Medulla oblongata (tissue), 1 donor: ENCODE results near the gene NECTIN2.

Source experiments
- DNase-seq: peaks from one replicate; pipeline ENCODE4 v3.0.0-alpha.2; 2015; ENCODE audit errors: extremely low spot score

The NECTIN2 gene

DNA sequence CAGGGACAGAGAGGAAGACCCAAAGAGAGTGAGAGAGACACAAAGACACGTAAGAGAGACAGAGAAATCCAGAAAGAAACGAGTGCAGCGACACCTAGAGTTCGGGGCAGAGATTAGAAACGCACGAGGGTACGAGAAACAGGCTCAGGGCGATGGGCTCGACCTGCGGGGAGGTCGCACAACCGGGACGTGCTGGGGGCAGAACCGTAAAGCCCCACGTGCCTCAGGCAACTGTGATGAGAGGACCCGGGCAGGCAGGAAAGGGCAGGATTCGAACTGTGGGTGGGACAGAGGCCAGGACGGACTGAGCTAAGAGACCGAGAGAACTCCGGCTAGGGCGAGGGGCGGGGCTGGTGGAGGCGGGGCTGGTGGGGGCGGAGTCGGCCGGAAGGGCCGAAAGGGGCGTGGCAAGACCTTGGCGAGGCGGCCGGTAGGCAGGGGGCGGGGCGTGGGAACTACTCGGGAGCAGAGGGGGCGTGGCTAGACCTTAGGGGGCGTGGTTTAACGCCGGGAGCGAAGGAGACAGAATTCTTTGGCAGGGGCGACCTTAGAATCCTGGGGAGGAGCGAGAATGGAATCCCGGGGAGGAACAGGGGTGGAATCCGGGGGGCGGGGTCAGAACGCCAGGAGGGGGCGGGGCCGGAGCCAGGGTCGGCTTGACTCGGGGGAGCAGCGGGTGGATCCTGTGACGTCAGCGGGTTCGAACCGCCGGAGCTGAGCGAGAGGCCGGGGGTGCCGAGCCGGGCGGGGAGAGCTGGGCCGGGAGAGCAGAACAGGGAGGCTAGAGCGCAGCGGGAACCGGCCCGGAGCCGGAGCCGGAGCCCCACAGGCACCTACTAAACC is at the start of gene NECTIN2:
TSS of gene NECTIN2 (plus strand) at position 686 of the 843 bp plus-strand sequence. CDS start 229 bp downstream, outside the sequence.
- peak; percentile 91 for DNase-seq

DNA sequence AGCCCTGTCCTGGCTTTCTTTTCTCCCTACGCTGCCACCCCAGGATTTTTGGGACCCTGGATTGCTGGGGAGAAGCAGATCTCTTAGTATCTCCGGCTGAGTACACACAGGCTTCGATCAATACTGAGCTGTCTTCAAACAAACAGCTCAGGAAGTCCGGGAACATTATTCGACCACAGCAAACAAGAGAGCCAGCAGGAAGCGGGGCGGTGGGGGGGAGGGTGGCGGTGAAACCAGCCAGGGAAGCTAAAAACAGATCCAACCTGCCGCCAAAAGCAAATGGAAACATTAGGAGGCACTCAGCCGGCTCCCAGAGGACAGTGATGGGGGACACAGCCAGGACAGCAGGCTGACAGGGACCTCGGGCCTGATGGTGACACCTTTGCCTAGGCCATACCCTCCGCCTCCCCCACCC is 49.4 kb upstream of the NECTIN2 start:
- DNase-seq: no peak

DNA sequence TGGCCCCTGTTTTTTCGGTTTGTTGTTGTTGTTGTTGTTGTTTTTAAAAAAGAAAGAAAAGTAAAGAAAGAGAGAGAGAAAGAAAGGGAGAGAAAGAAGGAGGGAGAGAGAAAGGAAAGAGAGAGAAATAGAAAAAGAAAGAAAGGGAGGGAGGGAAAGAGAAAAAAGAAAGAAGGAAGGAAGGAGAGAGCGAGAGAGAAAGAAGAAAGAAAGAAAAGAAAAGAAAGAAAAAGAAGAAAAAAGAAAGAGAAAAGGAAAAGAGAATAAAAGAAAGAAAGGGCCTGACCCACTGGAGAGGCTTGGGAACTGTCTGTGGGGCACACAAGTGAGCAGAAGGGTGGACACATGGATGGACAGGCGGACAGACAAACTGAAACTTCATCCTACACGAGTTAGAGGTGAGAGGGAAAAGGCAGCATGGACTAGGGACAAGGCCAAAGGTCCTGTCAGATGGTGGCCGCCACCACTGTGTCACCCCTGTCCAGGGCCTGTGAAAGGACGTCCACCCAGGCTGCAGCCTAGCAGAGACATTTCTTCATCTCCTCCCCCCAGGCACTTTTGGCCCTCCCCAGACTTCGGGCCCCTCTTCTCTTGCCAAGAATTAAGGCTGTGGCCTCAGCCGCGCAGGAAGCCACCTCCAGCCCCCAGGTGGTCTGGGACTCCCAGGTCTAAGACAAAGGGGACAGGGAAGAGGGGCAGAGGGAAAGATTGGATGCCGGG is 46.3 kb upstream of the NECTIN2 start:
- DNase-seq: no peak

DNA sequence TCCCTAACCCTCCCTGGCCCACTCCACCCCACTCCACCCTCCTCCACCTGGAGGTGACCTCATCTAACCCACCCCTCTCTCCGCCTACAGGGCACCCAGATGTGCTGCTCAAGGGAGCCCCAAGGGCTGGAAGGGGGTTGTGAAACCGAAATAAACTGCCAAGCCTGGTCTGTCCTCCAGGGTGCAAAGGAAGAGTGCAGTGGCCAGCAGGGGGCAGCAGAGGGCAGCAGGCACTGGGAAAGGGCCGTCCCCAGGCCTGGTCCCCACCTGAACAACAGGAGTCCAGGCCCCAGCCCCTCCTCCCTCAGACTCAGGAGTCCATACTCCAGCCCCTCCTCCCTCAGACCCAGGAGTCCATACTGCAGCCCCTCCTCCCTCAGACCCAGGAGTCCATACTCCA is 45.6 kb upstream of the NECTIN2 start:
- DNase-seq: peak; percentile 64

DNA sequence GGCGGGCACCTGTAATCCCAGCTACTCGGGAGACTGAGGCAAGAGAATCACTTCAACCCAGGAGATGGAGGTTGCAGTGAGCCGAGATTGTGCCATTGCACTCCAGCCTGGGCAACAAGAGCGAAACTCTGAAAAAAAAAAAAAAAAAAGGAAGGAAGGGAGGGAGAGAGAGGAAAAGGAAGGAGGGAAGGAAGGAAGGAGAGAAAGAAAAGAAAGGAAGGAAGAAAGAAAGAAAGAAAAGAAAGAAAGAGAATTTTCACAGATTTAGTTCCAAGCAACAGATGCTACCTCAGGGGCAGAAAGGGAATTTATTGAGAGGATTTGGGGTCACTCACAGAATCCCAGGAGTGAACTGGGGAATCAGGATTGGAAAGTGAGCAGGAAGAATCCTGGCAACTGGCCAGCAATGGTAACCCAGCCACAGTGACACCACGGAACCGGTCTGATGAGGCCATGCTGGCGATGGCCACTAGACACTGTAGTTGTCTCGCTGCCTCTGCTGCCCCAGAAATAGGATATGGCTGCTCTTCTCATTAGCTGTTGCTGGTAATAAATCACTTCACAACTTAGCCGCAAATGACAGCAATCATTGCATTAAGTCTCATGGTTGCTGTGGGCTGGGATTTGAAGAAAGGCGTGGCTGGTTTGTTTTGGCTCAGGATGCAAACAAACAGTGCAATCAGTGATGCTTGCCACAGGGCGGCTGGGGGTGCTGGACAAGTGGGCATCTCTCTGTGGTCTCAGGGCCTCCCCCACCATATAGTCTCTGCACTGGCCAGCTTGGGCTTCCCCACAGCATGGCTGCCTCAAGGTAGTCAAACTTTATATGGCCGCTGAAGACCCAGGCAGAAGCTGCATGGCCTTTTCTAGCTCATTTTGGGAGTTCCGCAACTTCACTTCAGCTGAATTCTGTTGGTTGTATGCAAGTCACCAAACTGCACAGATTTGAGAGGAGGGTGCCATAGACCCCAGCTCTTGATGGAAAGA is 42.4 kb upstream of the NECTIN2 start:
- DNase-seq: no peak

DNA sequence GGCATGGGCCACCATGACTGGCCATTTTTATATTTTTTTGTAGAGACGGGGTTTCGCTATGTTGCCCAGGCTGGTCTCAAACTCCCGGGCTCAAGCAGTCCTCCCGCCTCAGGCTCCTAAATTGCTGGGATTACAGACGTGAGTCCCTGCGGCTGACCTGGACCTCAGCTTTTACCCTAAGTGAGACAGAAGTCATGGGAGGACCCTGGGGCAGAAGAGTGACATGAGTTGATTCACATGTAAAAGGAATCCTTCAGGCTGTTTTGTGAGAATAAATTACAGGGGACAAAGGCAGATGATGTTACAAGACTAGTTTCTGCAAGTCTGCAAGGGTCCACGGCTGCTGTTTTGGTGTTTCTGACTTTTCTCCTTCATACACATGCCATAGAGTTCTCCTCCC is 39.8 kb upstream of the NECTIN2 start:
- DNase-seq: no peak

- no peak for DNase-seq
Measured at GRCh38 chr19:44807162-44807561, 38.9 kb upstream of the NECTIN2 start.

DNA sequence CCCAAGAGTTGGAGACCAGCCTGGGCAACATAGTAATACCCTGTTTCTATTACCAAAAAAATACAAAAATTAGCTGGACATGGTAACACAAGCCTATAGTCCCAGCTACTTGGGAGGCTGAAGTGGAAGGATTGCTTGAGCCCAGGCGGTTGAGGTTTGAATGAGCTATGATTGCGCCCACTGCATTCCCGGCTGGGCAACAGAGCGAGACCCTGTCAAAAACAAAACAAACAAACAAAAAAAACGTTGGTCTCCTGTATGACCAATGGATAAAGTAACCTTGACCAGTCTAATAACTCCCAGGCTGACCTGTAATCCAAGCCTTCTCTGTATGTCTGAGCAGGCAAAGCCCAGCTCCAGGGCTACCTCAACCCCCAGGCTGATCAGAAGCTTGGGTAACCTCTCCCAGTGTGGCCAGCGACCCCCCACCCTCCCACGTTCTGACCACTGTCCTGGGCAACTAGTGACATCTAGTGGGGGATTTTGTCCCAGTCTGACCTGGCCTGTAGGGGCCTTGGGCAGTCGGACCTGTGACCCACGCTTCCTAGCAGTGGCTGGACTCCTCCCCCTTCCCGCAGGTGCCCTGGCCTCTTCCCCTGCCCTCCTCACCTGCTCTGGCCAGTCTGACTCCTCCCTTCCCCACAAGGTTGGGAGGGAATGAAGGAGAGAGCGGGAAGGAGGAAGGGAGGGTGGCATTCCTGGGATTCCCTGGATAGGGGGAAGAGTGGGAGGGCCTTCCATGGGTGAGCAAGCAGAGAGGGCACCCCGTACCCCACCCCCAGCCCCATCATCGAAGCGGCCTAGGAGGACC is 38.2 kb upstream of the NECTIN2 start:
- peak; percentile 31 for DNase-seq

- DNase-seq: peak; percentile 55
Measured at GRCh38 chr19:44808463-44809371, 37.4 kb upstream of the NECTIN2 start, which contains the start of gene BCAM. BCAM (plus strand) TSS chr19:44809103; CDS start chr19:44809125, 22 bp downstream.

- no peak for DNase-seq
Measured at GRCh38 chr19:44809577-44810233, 36.4 kb upstream of the NECTIN2 start.

- DNase-seq: no peak
Measured at GRCh38 chr19:44810234-44811121, 35.6 kb upstream of the NECTIN2 start.

DNA sequence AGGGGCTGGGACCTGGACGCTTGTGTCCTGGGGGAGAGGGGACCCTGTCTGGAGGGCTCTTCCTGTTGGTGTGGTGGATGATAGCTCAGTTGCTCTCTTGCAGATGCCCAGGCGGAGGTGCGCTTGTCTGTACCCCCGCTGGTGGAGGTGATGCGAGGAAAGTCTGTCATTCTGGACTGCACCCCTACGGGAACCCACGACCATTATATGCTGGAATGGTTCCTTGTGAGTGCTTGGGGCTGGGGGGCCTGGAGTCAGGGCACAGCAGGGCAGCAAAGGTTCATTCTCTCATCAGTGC is 35.0 kb upstream of the NECTIN2 start:
- no peak for DNase-seq

DNA sequence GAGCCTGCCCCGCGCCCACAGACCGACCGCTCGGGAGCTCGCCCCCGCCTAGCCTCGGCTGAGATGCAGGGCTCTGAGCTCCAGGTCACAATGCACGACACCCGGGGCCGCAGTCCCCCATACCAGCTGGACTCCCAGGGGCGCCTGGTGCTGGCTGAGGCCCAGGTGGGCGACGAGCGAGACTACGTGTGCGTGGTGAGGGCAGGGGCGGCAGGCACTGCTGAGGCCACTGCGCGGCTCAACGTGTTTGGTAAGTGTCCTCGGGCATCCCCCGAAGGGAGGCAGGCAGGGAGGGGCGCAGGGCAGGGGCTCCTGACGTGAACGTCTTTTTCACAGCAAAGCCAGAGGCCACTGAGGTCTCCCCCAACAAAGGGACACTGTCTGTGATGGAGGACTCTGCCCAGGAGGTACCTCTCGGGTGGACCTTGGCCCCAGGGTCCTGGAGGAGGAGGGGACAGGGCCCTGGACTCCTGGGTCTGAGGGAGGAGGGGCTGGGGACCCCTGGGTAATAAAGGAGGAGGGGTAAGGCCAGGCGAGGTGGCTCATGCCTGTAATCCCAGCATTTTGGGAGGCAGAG is 33.9 kb upstream of the NECTIN2 start:
- no peak for DNase-seq

GRCh38 chr19:44813070-44813840 is 32.8 kb upstream of the NECTIN2 start:
- DNase-seq: no peak

DNA sequence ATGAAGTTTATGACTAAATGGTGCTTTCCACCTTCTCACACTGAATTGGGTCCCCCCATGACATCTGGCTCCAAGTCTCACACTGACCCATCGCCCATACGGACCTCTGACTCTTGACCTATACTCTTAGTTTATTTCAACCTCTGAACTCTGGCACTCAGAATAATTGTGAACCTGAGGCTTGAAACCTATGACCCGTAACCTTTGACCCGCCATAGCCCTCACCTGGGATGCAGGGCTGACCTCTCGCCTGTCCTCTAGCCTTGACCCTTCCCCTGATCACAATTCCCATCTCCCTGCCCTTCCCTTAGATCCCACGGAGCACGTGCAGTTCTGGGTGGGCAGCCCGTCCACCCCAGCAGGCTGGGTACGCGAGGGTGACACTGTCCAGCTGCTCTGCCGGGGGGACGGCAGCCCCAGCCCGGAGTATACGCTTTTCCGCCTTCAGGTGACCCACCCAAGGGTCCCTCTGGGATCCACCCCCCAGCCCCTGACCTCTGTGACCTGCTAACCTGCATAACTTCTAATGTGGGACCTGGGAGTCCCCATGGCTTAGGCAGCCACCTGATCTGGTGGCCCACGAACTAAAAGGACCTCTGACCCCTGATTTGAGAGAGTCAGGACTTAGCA is 32.1 kb upstream of the NECTIN2 start:
- no peak for DNase-seq

DNA sequence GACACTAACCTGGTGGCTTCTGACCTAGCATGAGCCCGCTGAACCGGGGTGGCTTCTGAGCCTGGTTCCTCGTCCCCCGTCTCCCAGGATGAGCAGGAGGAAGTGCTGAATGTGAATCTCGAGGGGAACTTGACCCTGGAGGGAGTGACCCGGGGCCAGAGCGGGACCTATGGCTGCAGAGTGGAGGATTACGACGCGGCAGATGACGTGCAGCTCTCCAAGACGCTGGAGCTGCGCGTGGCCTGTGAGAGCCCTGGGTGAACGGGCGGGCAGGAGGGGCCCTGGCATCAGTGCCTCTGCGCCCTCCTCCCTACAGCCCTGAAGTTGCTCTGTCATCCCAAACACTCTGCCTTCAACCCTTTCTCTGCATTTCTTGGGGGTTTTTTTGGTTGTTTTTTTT is 31.6 kb upstream of the NECTIN2 start:
- DNase-seq: no peak

DNA sequence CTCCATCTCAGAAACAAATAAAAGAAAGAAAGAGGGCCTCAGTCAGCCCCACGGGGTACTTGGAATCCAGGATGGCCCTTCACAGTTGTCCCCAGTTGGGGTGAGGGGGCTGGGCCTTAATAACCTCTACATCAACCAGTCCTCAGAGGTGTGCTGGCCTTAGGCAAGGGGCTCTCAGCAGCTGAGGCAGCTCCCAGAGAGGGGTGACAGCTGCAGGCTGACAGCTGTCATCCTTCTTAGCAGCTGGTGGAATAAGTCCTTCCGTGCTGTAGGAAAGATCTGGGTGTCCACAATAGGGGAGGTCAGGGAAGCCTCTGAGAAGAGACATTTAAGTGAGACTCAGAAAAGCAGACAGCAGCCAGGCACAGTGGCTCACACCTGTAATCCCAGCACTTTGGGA is 29.8 kb upstream of the NECTIN2 start:
- DNase-seq: no peak
